Suprapubic skin (tissue), 3 donors: ENCODE results near the gene TMEM62.

ENCODE experiments used
- CTCF ChIP-seq, 2 donors: fragments of 200-600 bp in 1 of 2; fragments of 450-650 bp in 1 of 2; sonication (generic) in 1 of 2; IDR thresholded peaks; one replicate each; pipeline ENCODE4 v1.5.1; 2016 to 2019; ENCODE audit warnings: antibody characterized with exemption in 2 of 2, mild to moderate bottlenecking in 1 of 2, moderate library complexity in 1 of 2
- POLR2A ChIP-seq, 2 donors: fragments of 450-650 bp; IDR thresholded peaks; one replicate each; pipeline ENCODE4 v1.6.1; 2017; ENCODE audit warnings: antibody characterized with exemption in 2 of 2, mild to moderate bottlenecking in 2 of 2, moderate library complexity in 2 of 2

GRCh38 chr15:43183270-43183669 lies 49.9 kb downstream of the TMEM62 start:
- TF ChIP-seq CTCF (IDR thresholded peaks at IDR 0.05) (no peak), POLR2A (IDR thresholded peaks at IDR 0.05) (no peak)
